Ishikawa (cell line): ENCODE results near the gene TSSK3.

Experiments used
- RAD21 ChIP-seq: IDR thresholded peaks from 2 replicates; pipeline ENCODE4 v1.6.1; 2012; ENCODE audit warnings: low read depth
- REST ChIP-seq: IDR thresholded peaks from 2 replicates; pipeline ENCODE4 v1.6.1; 2012; ENCODE audit warnings: low read depth, mild to moderate bottlenecking

GRCh38 chr1:32329931-32330466, 32.3 kb upstream of the TSSK3 start:
- TF ChIP-seq REST (no peak), RAD21 (no peak)
